D721Med (cell line): ENCODE measurements around the gene FOXP1.

ENCODE experiments used
- DNase-seq: peaks from one replicate; pipeline ENCODE4 v3.0.0; 2011; ENCODE audit warnings: low spot score; ENCODE audit not compliant: insufficient read length
- FAIRE-seq: peaks from 2 replicates; lab custom pipeline; 2011; peaks lifted over from hg19 to GRCh38; lab: Jason Lieb, UNC
- CTCF ChIP-seq: IDR thresholded peaks from 2 replicates; pipeline ENCODE4 v1.5.1; 2012; ENCODE audit warnings: mild to moderate bottlenecking, control low read depth; ENCODE audit not compliant: insufficient read depth; ENCODE audit errors: missing control alignments

FOXP1 gene

GRCh38 chr3:71087143-71088018, 496.1 kb downstream of the FOXP1 start:
- FAIRE-seq: no peak
- TF ChIP-seq CTCF: no peak
- DNase-seq: no peak

GRCh38 chr3:71086777-71087142, 496.8 kb downstream of the FOXP1 start:
- FAIRE-seq (no peak), DNase-seq (no peak)
- no peak for TF ChIP-seq CTCF

- no peak for TF ChIP-seq CTCF
- DNase-seq (no peak), FAIRE-seq (no peak)
Measured at GRCh38 chr3:71083726-71084131, 499.8 kb downstream of the FOXP1 start.

- FAIRE-seq: no peak
- TF ChIP-seq CTCF: no peak
- no peak for DNase-seq
Measured at GRCh38 chr3:71082833-71083232, 500.7 kb downstream of the FOXP1 start.

GRCh38 chr3:71080517-71081083, 502.9 kb downstream of the FOXP1 start:
- FAIRE-seq (no peak), DNase-seq (no peak)
- TF ChIP-seq CTCF: no peak

GRCh38 chr3:71078723-71079525, 504.6 kb downstream of the FOXP1 start:
- DNase-seq (no peak), FAIRE-seq (no peak)
- TF ChIP-seq CTCF: no peak
